GM12878 (cell line): ENCODE data around the gene ITSN1. TPM values are rescaled to one million over a fixed set of nuclear protein-coding genes. Genes with fewer than 3 reads are reported as not detected.

Source experiments
- ATAC-seq: fragments of 200-7000 bp; cut with Tn5 transposase; 3 replicates; pipeline ENCODE4 v1.9.1; 2020; ENCODE audit warnings: mild to moderate bottlenecking, moderate library complexity
- BruUV-seq: library from RNA; stranded (reverse); fragments of 400-500 nt; replicated peaks from 2 replicates; lab custom pipeline; 2021; lab: Mats Ljungman, UMichigan
- CTCF ChIA-PET: fragments of 300-600 bp; sonication (Branson Sonifier 250); formaldehyde crosslinking; extraction: SDS; loops from one replicate; lab custom pipeline; 2021; ENCODE audit warnings: inconsistent platforms; lab: Yijun Ruan, JAX
- POLR2A ChIA-PET: fragments of 350-600 bp; formaldehyde crosslinking; extraction: SDS; loops from one replicate; lab custom pipeline; 2021; ENCODE audit warnings: inconsistent platforms; lab: Charles Lee
- RAD21 ChIA-PET: fragments of 300-600 bp; sonication (Branson Sonifier 250); formaldehyde crosslinking; loops from one replicate; lab custom pipeline; 2023; ENCODE audit warnings: antibody characterized with exemption; ENCODE audit not compliant: unreplicated experiment; lab: Charles Lee
- SMC1A ChIA-PET: fragments of 300-600 bp; sonication (Branson Sonifier 250); formaldehyde crosslinking; loops from one replicate; lab custom pipeline; 2023; ENCODE audit not compliant: unreplicated experiment, uncharacterized antibody; lab: Charles Lee
- DNase-seq: peaks from one replicate; pipeline ENCODE4 v3.0.0-alpha.2; 2011; ENCODE audit warnings: low read depth, low spot score
- FAIRE-seq: peaks from 3 replicates; lab custom pipeline; 2011; peaks lifted over from hg19 to GRCh38; lab: Jason Lieb, UNC
- H2AFZ ChIP-seq: 2 replicates; pipeline ENCODE4 v1.6.0; 2011; ENCODE audit warnings: low read depth, low read length, control low read depth; ENCODE audit not compliant: control insufficient read depth
- H3K27ac ChIP-seq: 2 replicates; pipeline ENCODE4 v1.5.1; 2011; ENCODE audit warnings: control low read depth; ENCODE audit not compliant: control insufficient read depth, insufficient read depth
- H3K27me3 ChIP-seq, 2 experiments: replicated peaks in 1 of 2; 2 replicates each; pipeline versions ENCODE4 v1.6.0 to v1.6.1; 2011; ENCODE audit warnings: low read length in 1 of 2; ENCODE audit not compliant: control insufficient read depth in 2 of 2, insufficient read depth in 2 of 2
- H3K36me3 ChIP-seq, 2 experiments: 2 replicates each; pipeline ENCODE4 v1.5.1; 2011; ENCODE audit warnings: low read length in 1 of 2; ENCODE audit not compliant: control insufficient read depth in 2 of 2, insufficient read depth in 2 of 2
- H3K4me1 ChIP-seq: 2 replicates; pipeline ENCODE4 v1.6.1; 2011; ENCODE audit warnings: mild to moderate bottlenecking, low read length, moderate library complexity, mixed read lengths; ENCODE audit not compliant: control insufficient read depth, insufficient read depth
- H3K4me2 ChIP-seq: 2 replicates; pipeline ENCODE4 v1.6.0; 2011; ENCODE audit warnings: control low read depth; ENCODE audit not compliant: control insufficient read depth, insufficient read depth
- H3K4me3 ChIP-seq: fragments of 200-600 bp; sonication (generic); 2 replicates; pipeline ENCODE4 v1.5.1; 2016
- H3K79me2 ChIP-seq: 2 replicates; pipeline ENCODE4 v1.6.0; 2011; ENCODE audit warnings: low read length; ENCODE audit not compliant: control insufficient read depth, insufficient read depth
- H3K9ac ChIP-seq: 2 replicates; pipeline ENCODE4 v1.8.0; 2011; ENCODE audit warnings: low read length, control low read depth, mixed read lengths; ENCODE audit not compliant: control insufficient read depth, insufficient read depth
- H3K9me3 ChIP-seq: replicated peaks from 3 replicates; pipeline ENCODE4 v1.5.1; 2011; ENCODE audit warnings: mild to moderate bottlenecking, low read length; ENCODE audit not compliant: control insufficient read depth, insufficient read depth
- H4K20me1 ChIP-seq: 2 replicates; pipeline ENCODE4 v1.6.0; 2011; ENCODE audit not compliant: control insufficient read depth, insufficient read depth
- CUX1 ChIP-seq: IDR thresholded peaks from 2 replicates; pipeline ENCODE4 v1.6.1; 2012; ENCODE audit warnings: improper control_type of control experiment, low read depth, low read length; ENCODE audit not compliant: insufficient replicate concordance
- EZH2 ChIP-seq: IDR thresholded peaks from 2 replicates; pipeline ENCODE4 v1.6.1; 2012; ENCODE audit warnings: low read depth, mild to moderate bottlenecking, control low read depth, inconsistent platforms, low read length, borderline replicate concordance; ENCODE audit not compliant: control insufficient read depth
- HSF1 ChIP-seq: fragments of 150-350 bp; IDR thresholded peaks from 2 replicates; pipeline ENCODE4 v1.6.1; 2014; ENCODE audit warnings: mild to moderate bottlenecking, low read depth, low read length
- MAX ChIP-seq: IDR thresholded peaks from 2 replicates; pipeline ENCODE4 v1.6.1; 2012; ENCODE audit warnings: low read depth, low read length, improper control_type of control experiment
- ZZZ3 ChIP-seq: IDR thresholded peaks from 2 replicates; pipeline ENCODE4 v1.6.1; 2011; ENCODE audit warnings: low read depth; ENCODE audit not compliant: control insufficient read depth, insufficient read length
- WGBS: methylation state at CpG from one replicate; pipeline ENCODE4 v1.1.6; 2016; ENCODE audit warnings: low lambda C conversion rate; ENCODE audit not compliant: insufficient replicate concordance, insufficient coverage; ENCODE audit errors: missing lambda C conversion rate; 5-methylcytosine and 5-hydroxymethylcytosine counted together
- in situ Hi-C: fragments of 300-500 bp; cut with MboI; formaldehyde crosslinking; loops from 9 replicates; pipeline ENCODE4 v1.14.3; 2018; ENCODE audit warnings: mixed read lengths
- intact Hi-C: fragments of 100-400 bp; cut with micrococcal nuclease; formaldehyde crosslinking; loops from one replicate; pipeline ENCODE4 v1.14.2; 2022; ENCODE audit not compliant: unreplicated experiment
- polyA plus RNA-seq, 11 experiments: library from polyadenylated mRNA; depleted of rRNA in 4 of 11; unstranded in 6 of 11; stranded (reverse) in 5 of 11; fragments of >200 nt; fragmentation: Nextera tagmentation in 4 of 11; fragmentation: Illumina TruSeq in 1 of 11; extraction: Ambion mirVana in 4 of 11; extraction: Trizol in 1 of 11; gene quantifications; 1 replicate in 1 of 11; 2 replicates in 10 of 11; pipeline versions ENCODE4 v1.2.1 to v1.2.3, GENCODE V29; 2011 to 2016; ENCODE audit warnings: inconsistent platforms in 2 of 11, missing spikeins in 2 of 11, low read depth in 1 of 11
- total RNA-seq, 4 experiments: library from RNA; depleted of rRNA in 3 of 4; stranded (reverse); fragments of >200 nt in 3 of 4; fragmentation: Illumina TruSeq in 1 of 4; extraction: Trizol in 1 of 4; gene quantifications; 2 replicates each; pipeline versions ENCODE4 v1.2.1 to v1.2.3, GENCODE V29; 2013 to 2021

The ITSN1 gene
- total and polyA plus RNA-seq, 10 of the 15 experiments (the other 5 are each of a cell fraction or from before 2014, with no cell fraction given) = 0.89 to 10.6 (median 4.8) TPM

- RAD21 ChIA-PET = no interaction called here
- Histone ChIP-seq H3K27me3 (no peaks in the 10 kb centered on the region), H3K9ac (no peak overlapping the region), H3K9me3 (no peaks in the 10 kb centered on the region), H3K36me3 (no peaks in the 10 kb centered on the region), H3K4me1 (no peaks in the 10 kb centered on the region), H3K79me2 (no peaks in the 10 kb centered on the region), H3K27ac (no peak overlapping the region), H3K4me3 (no peak overlapping the region), H2AFZ (no peak overlapping the region), H3K4me2 (no peak overlapping the region), H4K20me1 (no peaks in the 10 kb centered on the region)
- TF ChIP-seq CUX1 (no peak), EZH2 (no peak), HSF1 (no peak), ZZZ3 (no peak), MAX (no peak)
- BruUV-seq = no TSS peak
- intact Hi-C loops = no loop called here
- CTCF ChIA-PET = no interaction called here
- FAIRE-seq (no peak), ATAC-seq (no peak), DNase-seq (no peak)
- POLR2A ChIA-PET = no interaction called here
- SMC1A ChIA-PET = no interaction called here
- in situ Hi-C loops = no loop called here
- 23% methylated on average over 4 of the region's 4 CpGs for WGBS
Observed at GRCh38 chr21:33828577-33828976, 186.3 kb downstream of the ITSN1 start.
